ENCODE measurements around the gene RABL6. TPM values are rescaled to one million over a fixed set of nuclear protein-coding genes. Genes with fewer than 3 reads are reported as not detected.

The RABL6 gene
- total RNA-seq, 2 experiments from 2014 or later = 117 to 118 TPM

DNA sequence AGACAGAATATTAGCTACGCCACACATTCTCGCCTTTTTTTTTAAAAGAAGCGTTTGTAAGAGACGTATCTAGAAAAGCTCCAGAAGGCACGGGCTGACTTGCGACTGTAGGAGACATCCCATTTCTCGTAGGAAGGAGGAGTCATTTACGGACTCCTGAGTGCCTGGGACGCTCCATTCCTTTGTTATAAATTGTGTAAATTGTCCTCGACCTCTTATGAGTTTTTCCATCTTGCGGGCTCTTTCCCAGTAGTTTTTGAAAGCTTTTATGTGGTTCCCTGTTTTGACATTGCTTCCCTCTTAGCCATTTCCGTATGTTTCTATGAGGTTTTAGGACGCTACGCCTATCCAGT, 1.0 kb downstream of the RABL6 start:
- POLR2A ChIA-PET = interaction anchor here (0.7 to 1.3 kb wide), 3 partner anchors 35 to 126 kb away, joined by 3 read pairs; no protein-coding TSS in a partner anchor
- no peak for ATAC-seq

GRCh38 chr9:136814725-136815421, 7.1 kb downstream of the RABL6 start:
- DNase-seq = no peak
- Mint-ChIP-seq H3K36me3 (ENCODE audit: low read depth) (peaks cover 50% of the 10 kb centered on the region), H3K4me3 (no peak overlapping the region), H3K27me3 (ENCODE audit: low read depth) (no peaks in the 10 kb centered on the region), H3K4me1 (ENCODE audit: low read depth) (peaks cover 43% of the 10 kb centered on the region), H3K27ac (no peak overlapping the region), H3K9me3 (ENCODE audit: insufficient read depth) (no peaks in the 10 kb centered on the region)
- POLR2A ChIA-PET = interaction anchor here (1.1 kb wide), 1 partner anchor 8 kb away, joined by 5 read pairs; the partner anchor contains the start of gene RABL6
- no peak for ATAC-seq
- CTCF ChIA-PET = interaction anchor here (0.9 to 2.1 kb wide), 3 partner anchors 8 to 253 kb away, joined by 3 to 10 read pairs (median 7); partner anchors contain the start of genes AJM1 and RABL6

More for the DNA sequence above, 1.0 kb downstream of the RABL6 start:
- peaks cover 49% of the 10 kb centered on the region for H3K4me1 Mint-ChIP-seq (ENCODE audit: low read depth)
- H3K27ac Mint-ChIP-seq = peak overlapping the region; percentile 15
- no peak for DNase-seq
- CTCF ChIA-PET = interaction anchor here (0.9 to 4.4 kb wide), 4 partner anchors 17 to 259 kb away, joined by 3 to 29 read pairs (median 6); partner anchors contain the start of gene TMEM141
- peaks cover 28% of the 10 kb centered on the region for H3K36me3 Mint-ChIP-seq (ENCODE audit: low read depth)
- no peaks in the 10 kb centered on the region for H3K27me3 Mint-ChIP-seq (ENCODE audit: low read depth)
- peak overlapping the region; percentile 72 for H3K4me3 Mint-ChIP-seq
- H3K9me3 Mint-ChIP-seq (ENCODE audit: insufficient read depth) = no peaks in the 10 kb centered on the region

DNA sequence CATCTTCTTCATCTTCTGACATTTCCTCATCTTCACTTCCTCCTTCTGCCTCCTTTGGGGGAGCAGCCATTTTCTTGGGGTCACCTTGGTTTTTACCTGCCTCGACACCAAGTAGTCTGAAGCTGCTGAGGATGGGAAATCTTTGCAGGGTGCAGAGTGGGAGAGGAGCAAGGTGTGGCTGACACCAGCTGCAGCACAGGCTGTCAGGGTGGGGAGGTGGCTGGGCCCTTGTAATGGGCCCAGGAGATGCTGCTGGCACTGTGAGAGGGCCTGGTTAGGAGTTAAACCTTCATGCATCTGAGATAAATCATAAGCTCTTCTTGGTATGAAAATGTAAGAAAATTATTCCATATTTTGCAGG, 7.7 kb downstream of the RABL6 start:
- ATAC-seq (no peak), DNase-seq (no peak)
- peaks cover 47% of the 10 kb centered on the region for H3K36me3 Mint-ChIP-seq (ENCODE audit: low read depth)
- H3K9me3 Mint-ChIP-seq (ENCODE audit: insufficient read depth) = no peaks in the 10 kb centered on the region
- H3K27ac Mint-ChIP-seq = no peak overlapping the region
- peaks cover 40% of the 10 kb centered on the region for H3K4me1 Mint-ChIP-seq (ENCODE audit: low read depth)
- ChIA-PET POLR2A (interaction anchor here (0.7 to 1.1 kb wide), 2 partner anchors 8 to 122 kb away, joined by 3 to 5 read pairs; partner anchors contain the start of gene RABL6), CTCF (interaction anchor here (0.9 to 2.1 kb wide), 4 partner anchors 8 to 253 kb away, joined by 3 to 10 read pairs (median 5); partner anchors contain the start of genes AJM1 and RABL6)
- H3K4me3 Mint-ChIP-seq = no peak overlapping the region
- no peaks in the 10 kb centered on the region for H3K27me3 Mint-ChIP-seq (ENCODE audit: low read depth)

DNA sequence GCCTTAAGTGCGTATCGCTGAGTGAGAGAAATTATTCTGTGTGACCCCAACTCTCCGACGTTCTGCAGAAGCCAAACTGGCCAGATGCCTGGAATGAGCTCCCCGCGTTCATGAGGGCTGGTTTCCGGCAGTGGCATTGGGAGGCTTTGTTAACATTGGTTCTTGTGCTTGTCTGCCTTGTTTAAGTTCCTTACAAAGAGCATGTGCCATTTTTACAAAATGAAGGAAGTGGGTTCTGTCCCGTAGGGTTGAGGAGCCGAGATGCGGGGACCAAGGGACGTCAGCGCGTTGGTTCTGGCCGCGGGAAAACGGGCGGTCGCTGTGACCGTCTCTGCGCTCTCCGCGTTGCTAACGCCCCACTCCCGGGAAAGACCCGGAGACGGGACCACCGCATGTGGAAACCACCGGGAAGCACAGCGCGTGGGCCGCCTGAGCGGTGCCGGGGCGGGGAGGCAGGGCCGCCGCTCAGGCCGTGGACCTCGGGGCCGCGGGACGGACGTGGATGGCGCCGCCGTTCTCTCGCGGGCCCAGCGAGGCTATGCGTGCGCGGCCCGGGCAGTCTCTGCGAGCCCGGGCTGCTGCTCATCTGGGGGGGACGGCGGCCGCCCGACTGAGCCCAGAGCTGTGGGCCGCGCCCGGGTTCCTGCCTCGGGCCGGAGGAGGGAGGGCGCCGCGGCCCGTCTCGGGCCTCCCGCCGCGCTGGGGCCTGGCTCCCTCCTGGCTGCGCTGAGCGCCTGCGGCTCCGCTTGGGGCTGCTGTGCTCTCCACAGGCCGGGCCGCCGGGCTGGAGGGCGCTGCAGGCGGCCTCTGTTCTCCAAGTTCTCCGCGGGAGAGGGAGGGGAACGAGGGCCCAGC, 13.4 kb downstream of the RABL6 start:
- ChIA-PET CTCF (no interaction called here), POLR2A (interaction anchor here (2.0 kb wide), 1 partner anchor 13 kb away, joined by 6 read pairs; the partner anchor contains the start of gene RABL6)
- Mint-ChIP-seq H3K36me3 (ENCODE audit: low read depth) (peaks cover 29% of the 10 kb centered on the region), H3K4me1 (ENCODE audit: low read depth) (peaks cover 7% of the 10 kb centered on the region), H3K9me3 (ENCODE audit: insufficient read depth) (no peaks in the 10 kb centered on the region), H3K27me3 (ENCODE audit: low read depth) (no peaks in the 10 kb centered on the region), H3K27ac (no peak overlapping the region), H3K4me3 (no peak overlapping the region)
- ATAC-seq = no peak
- no peak for DNase-seq

GRCh38 chr9:136821826-136822544, 14.2 kb downstream of the RABL6 start:
- Mint-ChIP-seq H3K4me1 (ENCODE audit: low read depth) (peaks cover 6% of the 10 kb centered on the region), H3K36me3 (ENCODE audit: low read depth) (peaks cover 26% of the 10 kb centered on the region), H3K4me3 (no peak overlapping the region), H3K9me3 (ENCODE audit: insufficient read depth) (no peaks in the 10 kb centered on the region), H3K27me3 (ENCODE audit: low read depth) (no peaks in the 10 kb centered on the region), H3K27ac (no peak overlapping the region)
- no peak for DNase-seq
- CTCF ChIA-PET = interaction anchor here (0.7 kb wide), 1 partner anchor 12 kb away, joined by 3 read pairs; no protein-coding TSS in a partner anchor
- no peak for ATAC-seq
- POLR2A ChIA-PET = no interaction called here

GRCh38 chr9:136823136-136824046, 15.6 kb downstream of the RABL6 start:
- POLR2A ChIA-PET = interaction anchor here (0.7 kb wide), 1 partner anchor 13 kb away, joined by 3 read pairs; no protein-coding TSS in a partner anchor
- no peaks in the 10 kb centered on the region for H3K27me3 Mint-ChIP-seq (ENCODE audit: low read depth)
- CTCF ChIA-PET = interaction anchor here (1.1 kb wide), 1 partner anchor 18 kb away, joined by 3 read pairs; no protein-coding TSS in a partner anchor
- H3K4me1 Mint-ChIP-seq (ENCODE audit: low read depth) = peaks cover 5% of the 10 kb centered on the region
- H3K4me3 Mint-ChIP-seq = no peak overlapping the region
- H3K36me3 Mint-ChIP-seq (ENCODE audit: low read depth) = peaks cover 20% of the 10 kb centered on the region
- DNase-seq (no peak), ATAC-seq (no peak)
- no peaks in the 10 kb centered on the region for H3K9me3 Mint-ChIP-seq (ENCODE audit: insufficient read depth)
- H3K27ac Mint-ChIP-seq = no peak overlapping the region

GRCh38 chr9:136824496-136825225, 16.9 kb downstream of the RABL6 start:
- POLR2A ChIA-PET = no interaction called here
- no peak overlapping the region for H3K4me3 Mint-ChIP-seq
- DNase-seq (no peak), ATAC-seq (no peak)
- H3K27me3 Mint-ChIP-seq (ENCODE audit: low read depth) = no peaks in the 10 kb centered on the region
- CTCF ChIA-PET = no interaction called here
- H3K4me1 Mint-ChIP-seq (ENCODE audit: low read depth) = peaks cover 5% of the 10 kb centered on the region
- no peaks in the 10 kb centered on the region for H3K9me3 Mint-ChIP-seq (ENCODE audit: insufficient read depth)
- H3K27ac Mint-ChIP-seq = no peak overlapping the region
- H3K36me3 Mint-ChIP-seq (ENCODE audit: low read depth) = peaks cover 20% of the 10 kb centered on the region

GRCh38 chr9:136825295-136826187, 17.8 kb downstream of the RABL6 start:
- POLR2A ChIA-PET = no interaction called here
- Mint-ChIP-seq H3K4me1 (ENCODE audit: low read depth) (peaks cover 5% of the 10 kb centered on the region), H3K27ac (no peak overlapping the region), H3K9me3 (ENCODE audit: insufficient read depth) (no peaks in the 10 kb centered on the region), H3K4me3 (no peak overlapping the region), H3K27me3 (ENCODE audit: low read depth) (no peaks in the 10 kb centered on the region), H3K36me3 (ENCODE audit: low read depth) (peaks cover 19% of the 10 kb centered on the region)
- CTCF ChIA-PET = no interaction called here
- ATAC-seq = no peak
- DNase-seq = no peak

DNA sequence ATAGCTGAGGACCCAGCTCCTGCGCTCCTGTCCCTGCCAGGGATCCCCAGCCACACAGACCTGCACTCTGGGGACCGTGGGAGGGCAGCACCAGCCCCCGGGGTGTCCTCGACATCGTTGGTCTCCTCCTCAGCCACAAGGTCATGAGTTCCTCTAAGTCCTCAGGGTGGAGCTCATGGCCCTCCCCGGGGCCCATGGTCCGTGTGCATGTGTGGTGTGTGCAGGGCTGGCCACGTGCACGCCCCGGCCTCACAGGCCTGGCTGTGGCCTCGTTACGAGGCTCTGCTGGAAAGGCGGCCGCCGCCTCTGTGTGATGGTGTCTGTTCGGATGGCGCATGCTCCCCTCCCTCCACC, 18.4 kb downstream of the RABL6 start:
- peaks cover 13% of the 10 kb centered on the region for H3K36me3 Mint-ChIP-seq (ENCODE audit: low read depth)
- H3K9me3 Mint-ChIP-seq (ENCODE audit: insufficient read depth) = no peaks in the 10 kb centered on the region
- H3K4me3 Mint-ChIP-seq = no peak overlapping the region
- ChIA-PET POLR2A (no interaction called here), CTCF (no interaction called here)
- H3K27ac Mint-ChIP-seq = no peak overlapping the region
- DNase-seq (no peak), ATAC-seq (no peak)
- H3K4me1 Mint-ChIP-seq (ENCODE audit: low read depth) = peaks cover under 1% of the 10 kb centered on the region
- no peaks in the 10 kb centered on the region for H3K27me3 Mint-ChIP-seq (ENCODE audit: low read depth)

All from activated CD8-positive, alpha-beta T cell treated with anti-CD3 and anti-CD28 coated beads, Interleukin-2, amount 10 ng/mL, durations not matched to agents 7 days and 5 days (primary cell).